ENCODE data around the gene PATJ. TPM values are rescaled to one million over a fixed set of nuclear protein-coding genes. Genes with fewer than 3 reads are reported as not detected.

The PATJ gene
- total RNA-seq, 1 experiment from 2014 or later: 57.9 TPM

GRCh38 chr1:62058956-62059355 lies 316.7 kb downstream of the PATJ start:
- DNase-seq (ENCODE audit: low spot score) (no peak), ATAC-seq (peak; percentile 96)
- Mint-ChIP-seq H3K27ac (no peak overlapping the region), H3K9me3 (peaks cover 4% of the 10 kb centered on the region), H3K4me3 (no peak overlapping the region; the same call in 1 of the 2 replicates), H3K27me3 (ENCODE audit: low read depth) (no peaks in the 10 kb centered on the region; the same call in 1 of the 2 replicates), H3K36me3 (peaks cover 12% of the 10 kb centered on the region), H3K4me1 (peaks cover 40% of the 10 kb centered on the region)
- ChIA-PET POLR2A (no interaction called here), CTCF (interaction anchor here (0.9 to 1.9 kb wide), 4 partner anchors 17 to 72 kb away, joined by 3 to 11 read pairs (median 4); no protein-coding TSS in a partner anchor)
- TF ChIP-seq CDX4 (CRISPR knock-in tag; IDR thresholded peaks at IDR 0.05; ENCODE audit: borderline replicate concordance) (no peak), ZNF423 (CRISPR knock-in tag; IDR thresholded peaks at IDR 0.05) (0 out of 2 replicates have a peak, but pooled peaks have one; percentile 36), TEAD4 (CRISPR knock-in tag; IDR thresholded peaks at IDR 0.05) (peak; percentile 77), SMAD4 (CRISPR knock-in tag; IDR thresholded peaks at IDR 0.05) (peak; percentile 72), JAZF1 (CRISPR knock-in tag; IDR thresholded peaks at IDR 0.05) (no peak), CBFB (CRISPR knock-in tag; IDR thresholded peaks at IDR 0.05; ENCODE audit: low read depth) (0 out of 2 replicates have a peak, but pooled peaks have one; percentile 47), ETV6 (CRISPR knock-in tag; IDR thresholded peaks at IDR 0.05) (peak; percentile 71; the same call in 1 of the 2 replicates), TEAD1 (CRISPR knock-in tag; IDR thresholded peaks at IDR 0.05) (peak; percentile 93; the same call in 1 of the 2 replicates)

- H3K4me3 Mint-ChIP-seq: no peak overlapping the region
- peaks cover 16% of the 10 kb centered on the region for H3K9me3 Mint-ChIP-seq
- TF ChIP-seq CTCF (IDR thresholded peaks at IDR 0.05): no peak
- no peak for TF ChIP-seq JUN (CRISPR knock-in tag; IDR thresholded peaks at IDR 0.05)
- no peak for TF ChIP-seq NR3C1 (CRISPR knock-in tag; conservative IDR thresholded peaks at IDR 0.05; ENCODE audit: low read depth)
- TF ChIP-seq ZBTB21 (CRISPR knock-in tag; IDR thresholded peaks at IDR 0.05; ENCODE audit: borderline replicate concordance): no peak
- TF ChIP-seq ZNF219 (CRISPR knock-in tag; IDR thresholded peaks at IDR 0.05; ENCODE audit: borderline replicate concordance): no peak
- no peak for TF ChIP-seq E2F4 (CRISPR knock-in tag; IDR thresholded peaks at IDR 0.05; ENCODE audit: borderline replicate concordance, low read depth)
- no peak for TF ChIP-seq PREB (CRISPR knock-in tag; IDR thresholded peaks at IDR 0.05; ENCODE audit: borderline replicate concordance)
- TF ChIP-seq SMAD3 (CRISPR knock-in tag; IDR thresholded peaks at IDR 0.05; ENCODE audit: borderline replicate concordance): no peak
- TF ChIP-seq HMGA2 (CRISPR knock-in tag; IDR thresholded peaks at IDR 0.05): no peak
- TF ChIP-seq ESRRA (CRISPR knock-in tag; IDR thresholded peaks at IDR 0.05; ENCODE audit: borderline replicate concordance): no peak
- no peak for TF ChIP-seq ZBTB43 (CRISPR knock-in tag; IDR thresholded peaks at IDR 0.05)
- no peak for TF ChIP-seq NR1H2 (CRISPR knock-in tag; IDR thresholded peaks at IDR 0.05)
- TF ChIP-seq FOXJ3 (CRISPR knock-in tag; IDR thresholded peaks at IDR 0.05; ENCODE audit: borderline replicate concordance): no peak
- no peak for TF ChIP-seq ZNF396 (CRISPR knock-in tag; IDR thresholded peaks at IDR 0.05; ENCODE audit: borderline replicate concordance)
- no peak for TF ChIP-seq CREB1 (CRISPR knock-in tag; IDR thresholded peaks at IDR 0.05)
- TF ChIP-seq FOXK1 (CRISPR knock-in tag; IDR thresholded peaks at IDR 0.05): no peak
- no peak for TF ChIP-seq FOXP1 (CRISPR knock-in tag; IDR thresholded peaks at IDR 0.05; ENCODE audit: borderline replicate concordance)
- no peak for TF ChIP-seq CREM (CRISPR knock-in tag; IDR thresholded peaks at IDR 0.05)
- TF ChIP-seq SMAD4 (CRISPR knock-in tag; IDR thresholded peaks at IDR 0.05): no peak
- TF ChIP-seq STAT6 (CRISPR knock-in tag; conservative IDR thresholded peaks at IDR 0.05; ENCODE audit: low read depth): no peak
- DNase-seq (ENCODE audit: low spot score): no peak
- CTCF ChIA-PET: interaction anchor here (2.6 kb wide), 1 partner anchor 21 kb away, joined by 7 read pairs; no protein-coding TSS in a partner anchor
- H3K27me3 Mint-ChIP-seq (ENCODE audit: low read depth): no peaks in the 10 kb centered on the region; the same call in 1 of the 2 replicates
- no peak for ATAC-seq
- peaks cover 31% of the 10 kb centered on the region for H3K36me3 Mint-ChIP-seq
- POLR2A ChIA-PET: interaction anchor here (0.6 kb wide), 2 partner anchors 24 to 47 kb away, joined by 4 read pairs; no protein-coding TSS in a partner anchor
- no peak overlapping the region for H3K27ac Mint-ChIP-seq
- H3K4me1 Mint-ChIP-seq: peaks cover 47% of the 10 kb centered on the region
These were observed 319.8 kb downstream of the PATJ start for GRCh38 chr1:62062087-62062486.

All from WTC11 (cell line).